Measurements from ENCODE around the gene AKAP13. TPM values are rescaled to one million over a fixed set of nuclear protein-coding genes. Genes with fewer than 3 reads are reported as not detected.

Gene AKAP13
- total RNA-seq, 2 experiments from 2014 or later = 282 to 304 TPM

DNA sequence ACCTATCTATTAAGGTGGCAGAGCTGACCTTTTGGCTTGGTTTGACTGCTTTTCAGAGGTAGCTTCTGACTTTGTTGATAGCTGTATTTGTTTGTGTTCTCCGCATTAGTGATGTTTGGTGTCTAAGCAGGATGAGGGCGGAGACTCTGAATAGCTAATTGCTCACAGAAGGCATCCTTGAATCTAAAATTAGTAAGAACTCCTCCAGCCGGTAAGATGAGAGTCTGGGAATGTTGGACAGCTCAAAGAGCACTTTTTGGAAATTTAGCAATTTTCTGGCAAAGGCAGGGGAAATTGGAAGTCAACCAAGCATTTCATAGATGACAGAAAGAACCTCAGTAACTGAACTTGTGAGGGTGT is 240.3 kb downstream of the AKAP13 start:
- peaks cover 3% of the 10 kb centered on the region for H3K36me3 Mint-ChIP-seq (ENCODE audit: low read depth)
- TF ChIP-seq, protein P1, sequence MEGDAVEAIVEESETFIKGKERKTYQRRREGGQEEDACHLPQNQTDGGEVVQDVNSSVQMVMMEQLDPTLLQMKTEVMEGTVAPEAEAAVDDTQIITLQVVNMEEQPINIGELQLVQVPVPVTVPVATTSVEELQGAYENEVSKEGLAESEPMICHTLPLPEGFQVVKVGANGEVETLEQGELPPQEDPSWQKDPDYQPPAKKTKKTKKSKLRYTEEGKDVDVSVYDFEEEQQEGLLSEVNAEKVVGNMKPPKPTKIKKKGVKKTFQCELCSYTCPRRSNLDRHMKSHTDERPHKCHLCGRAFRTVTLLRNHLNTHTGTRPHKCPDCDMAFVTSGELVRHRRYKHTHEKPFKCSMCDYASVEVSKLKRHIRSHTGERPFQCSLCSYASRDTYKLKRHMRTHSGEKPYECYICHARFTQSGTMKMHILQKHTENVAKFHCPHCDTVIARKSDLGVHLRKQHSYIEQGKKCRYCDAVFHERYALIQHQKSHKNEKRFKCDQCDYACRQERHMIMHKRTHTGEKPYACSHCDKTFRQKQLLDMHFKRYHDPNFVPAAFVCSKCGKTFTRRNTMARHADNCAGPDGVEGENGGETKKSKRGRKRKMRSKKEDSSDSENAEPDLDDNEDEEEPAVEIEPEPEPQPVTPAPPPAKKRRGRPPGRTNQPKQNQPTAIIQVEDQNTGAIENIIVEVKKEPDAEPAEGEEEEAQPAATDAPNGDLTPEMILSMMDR (IDR thresholded peaks at IDR 0.05) = no peak
- Histone ChIP-seq H3K36me3 (ENCODE audit: insufficient read depth, low read length) (no peaks in the 10 kb centered on the region), H3K9me3 (ENCODE audit: control insufficient read depth in 1 of 2, insufficient read depth in 1 of 2, low read length in 2 of 2) (no peaks in the 10 kb centered on the region), H3K27me3 (ENCODE audit: control insufficient read depth in 1 of 2, insufficient read depth in 2 of 2, low read length in 2 of 2) (no peaks in the 10 kb centered on the region), H3K27ac (ENCODE audit: low read depth in 1 of 2, low read length in 2 of 2) (peak overlapping the region in 1 of 2 donors; percentile 65), H3K4me3 (ENCODE audit: low read length) (peak overlapping the region; percentile 39), H3K4me1 (ENCODE audit: insufficient read depth, low read length) (peaks cover 58% of the 10 kb centered on the region)
- intact Hi-C loops (cut with DNase I, micrococcal nuclease) = loop anchor here in 1 of 2 experiments (5.0 kb wide), 1 partner anchor 87 kb away; no protein-coding TSS in a partner anchor
- H3K4me1 Mint-ChIP-seq (ENCODE audit: low read depth) = peaks cover 55% of the 10 kb centered on the region
- peak in 4 of 14 experiments; percentile 13 to 58 (median 54) for DNase-seq
- H3K9me3 Mint-ChIP-seq = no peaks in the 10 kb centered on the region
- no peak overlapping the region for H3K27ac Mint-ChIP-seq
- POLR2A ChIA-PET = interaction anchor here (0.6 to 1.7 kb wide), 6 partner anchors 21 to 220 kb away, joined by 3 to 9 read pairs (median 4); no protein-coding TSS in a partner anchor
- CTCF ChIA-PET = no interaction called here
- no peaks in the 10 kb centered on the region for H3K27me3 Mint-ChIP-seq
- no peak overlapping the region for H3K4me3 Mint-ChIP-seq
- ATAC-seq (ENCODE audit: poor library complexity) = peak; percentile 30

DNA sequence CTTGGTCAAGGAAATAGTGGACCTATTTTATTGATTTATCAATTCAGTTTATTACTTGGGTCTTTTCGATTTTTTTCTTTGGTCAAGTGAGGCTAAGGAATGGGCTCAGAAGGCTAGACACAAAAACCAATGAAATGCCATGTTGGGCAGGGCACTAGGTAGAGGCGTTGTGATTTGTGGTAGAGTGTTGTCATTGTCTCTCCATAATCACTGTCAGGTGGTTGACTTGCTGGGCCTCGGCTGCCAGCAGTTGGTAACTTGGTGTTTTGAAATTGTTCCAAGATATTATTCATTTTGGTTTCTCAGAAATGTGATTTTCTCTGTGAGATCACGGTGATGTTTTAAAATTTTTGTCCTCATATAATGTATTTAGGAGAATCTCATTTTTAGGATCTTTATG is 240.7 kb downstream of the AKAP13 start:
- Histone ChIP-seq H3K9me3 (ENCODE audit: control insufficient read depth in 1 of 2, insufficient read depth in 1 of 2, low read length in 2 of 2) (no peaks in the 10 kb centered on the region), H3K27me3 (ENCODE audit: control insufficient read depth in 1 of 2, insufficient read depth in 2 of 2, low read length in 2 of 2) (no peaks in the 10 kb centered on the region), H3K4me1 (ENCODE audit: insufficient read depth, low read length) (peaks cover 62% of the 10 kb centered on the region), H3K4me3 (ENCODE audit: low read length) (peak overlapping the region; percentile 39), H3K27ac (ENCODE audit: low read depth in 1 of 2, low read length in 2 of 2) (peak overlapping the region in 1 of 2 donors; percentile 65), H3K36me3 (ENCODE audit: insufficient read depth, low read length) (no peaks in the 10 kb centered on the region)
- peak overlapping the region; percentile 50 for H3K4me3 Mint-ChIP-seq
- TF ChIP-seq, protein P1 (IDR thresholded peaks at IDR 0.05) = no peak
- H3K36me3 Mint-ChIP-seq (ENCODE audit: low read depth) = peaks cover 8% of the 10 kb centered on the region
- ATAC-seq (ENCODE audit: poor library complexity) = no peak
- H3K27me3 Mint-ChIP-seq = no peaks in the 10 kb centered on the region
- peak in 4 of 14 experiments; percentile 13 to 37 (median 30) for DNase-seq
- no peaks in the 10 kb centered on the region for H3K9me3 Mint-ChIP-seq
- H3K27ac Mint-ChIP-seq = no peak overlapping the region
- peaks cover 55% of the 10 kb centered on the region for H3K4me1 Mint-ChIP-seq (ENCODE audit: low read depth)
- ChIA-PET POLR2A (interaction anchor here (0.8 to 1.7 kb wide), 5 partner anchors 22 to 220 kb away, joined by 3 to 9 read pairs (median 4); no protein-coding TSS in a partner anchor), CTCF (no interaction called here)
- intact Hi-C loops (cut with DNase I, micrococcal nuclease) = loop anchor here in 1 of 2 experiments (5.0 kb wide), 1 partner anchor 86 kb away; no protein-coding TSS in a partner anchor

DNA sequence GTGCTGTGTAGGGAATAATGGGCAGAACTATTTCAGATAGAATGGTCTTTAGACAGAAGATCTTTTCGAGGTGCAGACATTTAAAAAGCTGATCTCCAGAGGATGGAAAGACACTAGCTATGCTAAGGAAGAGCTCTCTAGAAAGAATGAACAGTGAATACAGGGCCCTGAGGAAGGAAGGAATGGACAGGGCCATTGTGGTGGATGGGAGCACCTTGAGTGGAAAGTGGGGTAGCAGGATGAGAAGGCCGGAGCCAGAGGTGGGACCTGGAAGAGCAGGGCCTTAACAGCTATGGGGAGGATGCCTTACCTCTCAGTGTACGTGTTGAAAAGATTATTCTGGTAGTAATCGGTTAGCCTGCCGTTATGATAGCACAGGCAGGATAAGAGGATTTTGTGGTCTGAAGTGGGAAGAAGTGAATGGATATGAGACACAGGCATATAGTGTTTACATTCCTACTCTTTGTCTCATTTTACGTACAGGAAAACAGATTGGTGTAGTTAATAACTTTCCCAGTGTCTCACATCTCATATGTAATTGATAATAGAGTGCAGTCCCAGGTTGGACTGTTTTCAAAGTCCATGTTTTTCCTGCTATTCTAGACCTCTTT is 241.9 kb downstream of the AKAP13 start:
- Mint-ChIP-seq H3K27me3 (no peaks in the 10 kb centered on the region), H3K9me3 (no peaks in the 10 kb centered on the region), H3K27ac (peak overlapping the region; percentile 32), H3K4me3 (peak overlapping the region; percentile 1), H3K36me3 (ENCODE audit: low read depth) (peaks cover 18% of the 10 kb centered on the region), H3K4me1 (ENCODE audit: low read depth) (peaks cover 56% of the 10 kb centered on the region)
- Histone ChIP-seq H3K27ac (ENCODE audit: low read depth in 1 of 2, low read length in 2 of 2) (no peak overlapping the region), H3K9me3 (ENCODE audit: control insufficient read depth in 1 of 2, insufficient read depth in 1 of 2, low read length in 2 of 2) (no peaks in the 10 kb centered on the region), H3K27me3 (ENCODE audit: control insufficient read depth in 1 of 2, insufficient read depth in 2 of 2, low read length in 2 of 2) (no peaks in the 10 kb centered on the region), H3K4me3 (ENCODE audit: low read length) (peak overlapping the region; percentile 4), H3K36me3 (ENCODE audit: insufficient read depth, low read length) (peaks cover 6% of the 10 kb centered on the region), H3K4me1 (ENCODE audit: insufficient read depth, low read length) (peaks cover 62% of the 10 kb centered on the region)
- TF ChIP-seq, protein P1 (IDR thresholded peaks at IDR 0.05) = no peak
- no peak for ATAC-seq (ENCODE audit: poor library complexity)
- no peak for DNase-seq
- intact Hi-C loops (cut with DNase I, micrococcal nuclease) = loop anchor here in 1 of 2 experiments (5.0 kb wide), 1 partner anchor 85 kb away; no protein-coding TSS in a partner anchor
- CTCF ChIA-PET = interaction anchor here (1.2 kb wide), 1 partner anchor 12 kb away, joined by 3 read pairs; no protein-coding TSS in a partner anchor
- POLR2A ChIA-PET = interaction anchor here (3.9 kb wide), 1 partner anchor 40 kb away, joined by 20 read pairs; no protein-coding TSS in a partner anchor
